Spinal cord (tissue), 10 donors: ENCODE measurements around the gene CXXC5. TPM values are rescaled to one million over a fixed set of nuclear protein-coding genes. Genes with fewer than 3 reads are reported as not detected.

Source experiments
- DNase-seq, 6 donors: peaks; one replicate each; pipeline versions ENCODE4 v3.0.0 to v3.0.0-alpha.2; 2013 to 2015; ENCODE audit warnings: low spot score in 6 of 6, low read depth in 4 of 6
- H3K27ac ChIP-seq: one replicate; pipeline ENCODE4 v1.5.1; 2013; ENCODE audit warnings: low read depth, low read length, control low read depth
- H3K27me3 ChIP-seq: one replicate; pipeline ENCODE4 v1.6.1; 2013; ENCODE audit warnings: low read length; ENCODE audit not compliant: control insufficient read depth, insufficient read depth
- H3K36me3 ChIP-seq: one replicate; pipeline ENCODE4 v1.6.1; 2013; ENCODE audit warnings: low read length; ENCODE audit not compliant: control insufficient read depth, insufficient read depth
- H3K4me1 ChIP-seq: one replicate; pipeline ENCODE4 v1.6.1; 2013; ENCODE audit warnings: low read length; ENCODE audit not compliant: control insufficient read depth, insufficient read depth
- H3K4me3 ChIP-seq: one replicate; pipeline ENCODE4 v1.5.1; 2013; ENCODE audit warnings: low read depth, low read length, control low read depth
- H3K9me3 ChIP-seq: one replicate; pipeline ENCODE4 v1.6.1; 2013; ENCODE audit warnings: low read length; ENCODE audit not compliant: control insufficient read depth, insufficient read depth
- WGBS: methylation state at CpG from one replicate; pipeline ENCODE4 v1.1.5; 2013; ENCODE audit warnings: missing lambda C conversion rate; ENCODE audit not compliant: insufficient coverage; 5-methylcytosine and 5-hydroxymethylcytosine counted together
- polyA plus RNA-seq, 2 donors: library from polyadenylated mRNA; unstranded; fragments of 120-200 nt; gene quantifications; one replicate each; pipeline ENCODE4 v1.2.1, GENCODE V29; 2013; ENCODE audit not compliant: insufficient read length in 2 of 2
- total RNA-seq, 2 donors: library from RNA; depleted of rRNA in 1 of 2; stranded (reverse); fragments of 120-200 nt in 1 of 2; fragments of >200 nt in 1 of 2; gene quantifications; one replicate each; pipeline versions ENCODE4 v1.2.3 to v1.2.4, GENCODE V29; 2013 to 2014
- donor health status: healthy.

CXXC5 gene
- total and polyA plus RNA-seq, 4 donors, result 71.5 to 137 (median 108) TPM

GRCh38 chr5:139636975-139637408, 11.2 kb upstream of the CXXC5 start:
- Histone ChIP-seq H3K9me3 (no peaks in the 10 kb centered on the region), H3K27ac (peak overlapping the region; percentile 85), H3K4me3 (peak overlapping the region; percentile 38), H3K27me3 (no peaks in the 10 kb centered on the region), H3K4me1 (peaks cover 69% of the 10 kb centered on the region), H3K36me3 (peaks cover 3% of the 10 kb centered on the region)
- 33% methylated on average over 1 of the region's 6 CpGs for WGBS
- peak in 1 of 6 donors; percentile 40 for DNase-seq

- peak in 2 of 6 donors; percentile 91 to 95 for DNase-seq
- Histone ChIP-seq H3K9me3 (no peaks in the 10 kb centered on the region), H3K36me3 (peaks cover under 1% of the 10 kb centered on the region), H3K4me1 (peaks cover 69% of the 10 kb centered on the region), H3K27ac (peak overlapping the region; percentile 85), H3K27me3 (no peaks in the 10 kb centered on the region), H3K4me3 (peak overlapping the region; percentile 38)
- WGBS, result under 1% methylated on average over 62 of the region's 62 CpGs
These were observed 10.6 kb upstream of the CXXC5 start for GRCh38 chr5:139637438-139638089.

- H3K4me1 ChIP-seq, result peaks cover 73% of the 10 kb centered on the region
- peak in 2 of 6 donors; percentile 48 to 81 for DNase-seq
- 11% methylated on average over 22 of the region's 23 CpGs for WGBS
These were observed 9.9 kb upstream of the CXXC5 start for GRCh38 chr5:139638090-139638735.

GRCh38 chr5:139638736-139639618, 9.2 kb upstream of the CXXC5 start:
- H3K27ac ChIP-seq, result peak overlapping the region; percentile 85
- WGBS, result 34% methylated on average over 10 of the region's 12 CpGs
- H3K27me3 ChIP-seq, result no peaks in the 10 kb centered on the region
- H3K4me3 ChIP-seq, result no peak overlapping the region
- no peaks in the 10 kb centered on the region for H3K36me3 ChIP-seq
- peak in 2 of 6 donors; percentile 60 to 63 for DNase-seq
- no peaks in the 10 kb centered on the region for H3K9me3 ChIP-seq
- peaks cover 71% of the 10 kb centered on the region for H3K4me1 ChIP-seq

More at GRCh38 chr5:139638090-139638735, 9.9 kb upstream of the CXXC5 start:
- Histone ChIP-seq H3K36me3 (no peaks in the 10 kb centered on the region), H3K4me3 (peak overlapping the region; percentile 38), H3K9me3 (no peaks in the 10 kb centered on the region), H3K27me3 (no peaks in the 10 kb centered on the region), H3K27ac (peak overlapping the region; percentile 85)

GRCh38 chr5:139639619-139640380, 8.3 kb upstream of the CXXC5 start:
- 45% methylated on average over 10 of the region's 11 CpGs for WGBS
- Histone ChIP-seq H3K4me3 (no peak overlapping the region), H3K27me3 (no peaks in the 10 kb centered on the region), H3K27ac (peak overlapping the region; percentile 85), H3K9me3 (no peaks in the 10 kb centered on the region), H3K4me1 (peaks cover 71% of the 10 kb centered on the region), H3K36me3 (no peaks in the 10 kb centered on the region)
- DNase-seq, result peak in 2 of 6 donors; percentile 55 to 79

GRCh38 chr5:139640421-139641115, 7.6 kb upstream of the CXXC5 start:
- 74% methylated on average over 12 of the region's 13 CpGs for WGBS
- DNase-seq, result no peak

GRCh38 chr5:139641116-139642080, 6.8 kb upstream of the CXXC5 start:
- H3K27me3 ChIP-seq, result no peaks in the 10 kb centered on the region
- H3K4me3 ChIP-seq, result no peak overlapping the region
- 72% methylated on average over 3 of the region's 6 CpGs for WGBS
- DNase-seq, result no peak
- no peaks in the 10 kb centered on the region for H3K9me3 ChIP-seq
- H3K27ac ChIP-seq, result no peak overlapping the region
- no peaks in the 10 kb centered on the region for H3K36me3 ChIP-seq
- peaks cover 63% of the 10 kb centered on the region for H3K4me1 ChIP-seq

More at GRCh38 chr5:139640421-139641115, 7.6 kb upstream of the CXXC5 start:
- Histone ChIP-seq H3K36me3 (no peaks in the 10 kb centered on the region), H3K9me3 (no peaks in the 10 kb centered on the region), H3K27me3 (no peaks in the 10 kb centered on the region), H3K4me1 (peaks cover 66% of the 10 kb centered on the region), H3K27ac (no peak overlapping the region), H3K4me3 (no peak overlapping the region)

GRCh38 chr5:139642213-139642612, 5.9 kb upstream of the CXXC5 start:
- H3K27me3 ChIP-seq, result no peaks in the 10 kb centered on the region
- H3K36me3 ChIP-seq, result no peaks in the 10 kb centered on the region
- H3K27ac ChIP-seq, result no peak overlapping the region
- peaks cover 64% of the 10 kb centered on the region for H3K4me1 ChIP-seq
- no CpG with 5 or more reads among the region's 7 CpGs for WGBS
- no peaks in the 10 kb centered on the region for H3K9me3 ChIP-seq
- no peak for DNase-seq
- H3K4me3 ChIP-seq, result no peak overlapping the region
